ENCODE data around the gene DTX1. TPM values are rescaled to one million over a fixed set of nuclear protein-coding genes. Genes with fewer than 3 reads are reported as not detected.

DTX1 gene
- total RNA-seq, 1 donor from 2014 or later: 4.6 TPM

GRCh38 chr12:113129664-113130456, 73.3 kb downstream of the DTX1 start:
- FAIRE-seq (no peak), DNase-seq (ENCODE audit: low read depth) (no peak)
- Histone ChIP-seq H3K4me2 (ENCODE audit: low read length) (no peak overlapping the region), H3K9ac (ENCODE audit: low read length) (no peak overlapping the region), H3K4me3 (ENCODE audit: insufficient read depth, low read depth, low read length) (no peak overlapping the region), H3K4me1 (ENCODE audit: insufficient read depth, low read length) (no peaks in the 10 kb centered on the region), H3K79me2 (ENCODE audit: insufficient read depth, low read length) (no peaks in the 10 kb centered on the region), H3K36me3 (ENCODE audit: insufficient read depth, low read length) (no peaks in the 10 kb centered on the region), H3K9me3 (ENCODE audit: insufficient read depth, low read depth, low read length) (no peaks in the 10 kb centered on the region), H2AFZ (ENCODE audit: low read depth, low read length) (no peak overlapping the region), H3K27me3 (ENCODE audit: insufficient read depth, low read length) (peaks cover 6% of the 10 kb centered on the region), H4K20me1 (ENCODE audit: insufficient read depth, low read length) (no peaks in the 10 kb centered on the region), H3K27ac (ENCODE audit: low read depth, low read length) (no peak overlapping the region)
- Mint-ChIP-seq H3K36me3 (ENCODE audit: low read depth, unreplicated experiment) (peaks cover 2% of the 10 kb centered on the region), H3K4me3 (ENCODE audit: unreplicated experiment) (no peak overlapping the region), H3K9me3 (ENCODE audit: unreplicated experiment) (peaks cover 3% of the 10 kb centered on the region), H3K4me1 (ENCODE audit: low read depth, unreplicated experiment) (no peaks in the 10 kb centered on the region), H3K27me3 (ENCODE audit: low read depth, unreplicated experiment) (peaks cover 51% of the 10 kb centered on the region), H3K27ac (ENCODE audit: unreplicated experiment) (no peak overlapping the region)
- TF ChIP-seq, protein P1, sequence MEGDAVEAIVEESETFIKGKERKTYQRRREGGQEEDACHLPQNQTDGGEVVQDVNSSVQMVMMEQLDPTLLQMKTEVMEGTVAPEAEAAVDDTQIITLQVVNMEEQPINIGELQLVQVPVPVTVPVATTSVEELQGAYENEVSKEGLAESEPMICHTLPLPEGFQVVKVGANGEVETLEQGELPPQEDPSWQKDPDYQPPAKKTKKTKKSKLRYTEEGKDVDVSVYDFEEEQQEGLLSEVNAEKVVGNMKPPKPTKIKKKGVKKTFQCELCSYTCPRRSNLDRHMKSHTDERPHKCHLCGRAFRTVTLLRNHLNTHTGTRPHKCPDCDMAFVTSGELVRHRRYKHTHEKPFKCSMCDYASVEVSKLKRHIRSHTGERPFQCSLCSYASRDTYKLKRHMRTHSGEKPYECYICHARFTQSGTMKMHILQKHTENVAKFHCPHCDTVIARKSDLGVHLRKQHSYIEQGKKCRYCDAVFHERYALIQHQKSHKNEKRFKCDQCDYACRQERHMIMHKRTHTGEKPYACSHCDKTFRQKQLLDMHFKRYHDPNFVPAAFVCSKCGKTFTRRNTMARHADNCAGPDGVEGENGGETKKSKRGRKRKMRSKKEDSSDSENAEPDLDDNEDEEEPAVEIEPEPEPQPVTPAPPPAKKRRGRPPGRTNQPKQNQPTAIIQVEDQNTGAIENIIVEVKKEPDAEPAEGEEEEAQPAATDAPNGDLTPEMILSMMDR (IDR thresholded peaks at IDR 0.05; ENCODE audit: insufficient read depth, low read depth, low read length): no peak

GRCh38 chr12:113130457-113131135, 74.1 kb downstream of the DTX1 start:
- Histone ChIP-seq H3K4me1 (ENCODE audit: insufficient read depth, low read length) (no peaks in the 10 kb centered on the region), H3K27ac (ENCODE audit: low read depth, low read length) (no peak overlapping the region), H3K4me2 (ENCODE audit: low read length) (no peak overlapping the region), H4K20me1 (ENCODE audit: insufficient read depth, low read length) (no peaks in the 10 kb centered on the region), H3K4me3 (ENCODE audit: insufficient read depth, low read depth, low read length) (no peak overlapping the region), H2AFZ (ENCODE audit: low read depth, low read length) (no peak overlapping the region), H3K9ac (ENCODE audit: low read length) (no peak overlapping the region), H3K79me2 (ENCODE audit: insufficient read depth, low read length) (no peaks in the 10 kb centered on the region), H3K9me3 (ENCODE audit: insufficient read depth, low read depth, low read length) (no peaks in the 10 kb centered on the region), H3K36me3 (ENCODE audit: insufficient read depth, low read length) (no peaks in the 10 kb centered on the region), H3K27me3 (ENCODE audit: insufficient read depth, low read length) (peaks cover 8% of the 10 kb centered on the region)
- Mint-ChIP-seq H3K9me3 (ENCODE audit: unreplicated experiment) (peaks cover 3% of the 10 kb centered on the region), H3K27ac (ENCODE audit: unreplicated experiment) (no peak overlapping the region), H3K36me3 (ENCODE audit: low read depth, unreplicated experiment) (peaks cover 2% of the 10 kb centered on the region), H3K4me3 (ENCODE audit: unreplicated experiment) (no peak overlapping the region), H3K4me1 (ENCODE audit: low read depth, unreplicated experiment) (no peaks in the 10 kb centered on the region), H3K27me3 (ENCODE audit: low read depth, unreplicated experiment) (peaks cover 52% of the 10 kb centered on the region)
- TF ChIP-seq EZH2 (IDR thresholded peaks at IDR 0.05; ENCODE audit: insufficient read depth, low read length): no peak
- TF ChIP-seq, protein P1 (IDR thresholded peaks at IDR 0.05; ENCODE audit: insufficient read depth, low read depth, low read length): no peak
- FAIRE-seq: no peak
- DNase-seq (ENCODE audit: low read depth): no peak

GRCh38 chr12:113131556-113131955, 75.0 kb downstream of the DTX1 start:
- FAIRE-seq: no peak
- peaks cover 59% of the 10 kb centered on the region for H3K27me3 Mint-ChIP-seq (ENCODE audit: low read depth, unreplicated experiment)

More at GRCh38 chr12:113131556-113131955, 75.0 kb downstream of the DTX1 start:
- no peak overlapping the region for H3K27ac ChIP-seq (ENCODE audit: low read depth, low read length)
- no peaks in the 10 kb centered on the region for H4K20me1 ChIP-seq (ENCODE audit: insufficient read depth, low read length)
- no peak overlapping the region for H3K27ac Mint-ChIP-seq (ENCODE audit: unreplicated experiment)
- no peaks in the 10 kb centered on the region for H3K36me3 ChIP-seq (ENCODE audit: insufficient read depth, low read length)
- H3K27me3 ChIP-seq (ENCODE audit: insufficient read depth, low read length): peaks cover 12% of the 10 kb centered on the region
- no peak overlapping the region for H2AFZ ChIP-seq (ENCODE audit: low read depth, low read length)
- no peak overlapping the region for H3K4me2 ChIP-seq (ENCODE audit: low read length)
- no peak for DNase-seq (ENCODE audit: low read depth)
- TF ChIP-seq, protein P1 (IDR thresholded peaks at IDR 0.05; ENCODE audit: insufficient read depth, low read depth, low read length): no peak
- TF ChIP-seq EZH2 (IDR thresholded peaks at IDR 0.05; ENCODE audit: insufficient read depth, low read length): no peak
- no peak overlapping the region for H3K4me3 Mint-ChIP-seq (ENCODE audit: unreplicated experiment)
- H3K4me1 Mint-ChIP-seq (ENCODE audit: low read depth, unreplicated experiment): no peaks in the 10 kb centered on the region
- peaks cover 4% of the 10 kb centered on the region for H3K4me1 ChIP-seq (ENCODE audit: insufficient read depth, low read length)
- no peaks in the 10 kb centered on the region for H3K9me3 ChIP-seq (ENCODE audit: insufficient read depth, low read depth, low read length)
- no peak overlapping the region for H3K9ac ChIP-seq (ENCODE audit: low read length)
- no peak overlapping the region for H3K4me3 ChIP-seq (ENCODE audit: insufficient read depth, low read depth, low read length)
- peaks cover 3% of the 10 kb centered on the region for H3K9me3 Mint-ChIP-seq (ENCODE audit: unreplicated experiment)
- no peaks in the 10 kb centered on the region for H3K79me2 ChIP-seq (ENCODE audit: insufficient read depth, low read length)
- H3K36me3 Mint-ChIP-seq (ENCODE audit: low read depth, unreplicated experiment): peaks cover 2% of the 10 kb centered on the region
